Esophagus muscularis mucosa (tissue), 3 donors: ENCODE measurements around the gene ACTL8.

Source experiments
- CTCF ChIP-seq, 3 experiments: fragments of 200-600 bp in 2 of 3; fragments of 450-650 bp in 1 of 3; sonication (generic) in 2 of 3; IDR thresholded peaks; one replicate each; pipeline ENCODE4 v1.5.1; 2017 to 2019; ENCODE audit warnings: antibody characterized with exemption in 3 of 3, mild to moderate bottlenecking in 2 of 3, moderate library complexity in 1 of 3
- POLR2A ChIP-seq: fragments of 450-650 bp; IDR thresholded peaks from one replicate; pipeline ENCODE4 v1.6.1; 2017; ENCODE audit warnings: antibody characterized with exemption, moderate library complexity, mild to moderate bottlenecking, low read depth

GRCh38 chr1:17776426-17776825, 21.3 kb downstream of the ACTL8 start:
- TF ChIP-seq POLR2A (no peak), CTCF (IDR thresholded peaks at IDR 0.05) (no peak)
